Peyer's patch (tissue), 4 donors: ENCODE results near the gene KCTD1.

Source experiments
- CTCF ChIP-seq, 6 experiments: fragments of 450-650 bp in 4 of 6; fragments of 200-600 bp in 2 of 6; sonication (generic) in 1 of 6; IDR thresholded peaks; one replicate each; pipeline ENCODE4 v1.5.1; 2017 to 2019; ENCODE audit warnings: antibody characterized with exemption in 6 of 6, mild to moderate bottlenecking in 3 of 6, moderate library complexity in 1 of 6
- POLR2A ChIP-seq, 2 donors: fragments of 450-650 bp; IDR thresholded peaks; one replicate each; pipeline ENCODE4 v1.5.1; 2017; ENCODE audit warnings: antibody characterized with exemption in 2 of 2, mild to moderate bottlenecking in 2 of 2, moderate library complexity in 2 of 2

- TF ChIP-seq CTCF (IDR thresholded peaks at IDR 0.05) (no peak), POLR2A (IDR thresholded peaks at IDR 0.05) (no peak)
Observed at GRCh38 chr18:26535630-26536029, 12.7 kb downstream of the KCTD1 start.
